NOMO-1 (cell line): ENCODE measurements around the gene RD3L.
"Not testable (repeated sequence)": the region's sequence is repeated elsewhere in the genome, so short reads cannot be mapped to it uniquely, and the experiment has no call there.

Experiments used
- DNase-seq, 2 experiments: peaks; one replicate each; lab custom pipeline; 2025; ENCODE audit not compliant: unreplicated experiment in 2 of 2; lab: John Stamatoyannopoulos, UW

Gene RD3L

GRCh38 chr14:103928011-103928890 lies 14.1 kb downstream of the RD3L start, which contains the start of gene TDRD9:
Gene TDRD9, plus strand, starts transcription at chr14:103928456. Its CDS starts 54 bp downstream, at chr14:103928510.
- DNase-seq = no peak

DNA sequence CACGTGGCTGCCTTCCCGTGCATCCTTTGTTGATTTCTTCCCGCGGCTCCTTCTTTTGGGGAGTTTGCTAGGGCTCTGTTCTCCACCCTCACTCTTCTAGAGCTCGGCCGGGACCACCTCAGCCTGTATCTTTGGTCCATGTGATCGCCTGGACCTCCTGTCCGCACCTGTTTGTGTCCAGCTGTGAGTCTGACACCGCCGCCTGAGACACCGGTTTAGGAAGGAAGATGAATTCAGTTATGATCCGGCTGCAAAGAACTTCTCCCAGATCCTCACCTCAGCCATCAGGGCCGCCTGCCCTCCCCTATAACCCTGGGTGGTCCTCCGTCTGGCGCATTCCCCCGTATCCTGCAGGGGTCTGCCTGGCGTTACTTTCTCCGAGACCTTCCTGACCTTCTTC lies 14.8 kb downstream of the RD3L start:
- DNase-seq = no peak

GRCh38 chr14:103925316-103925715 lies 17.0 kb downstream of the RD3L start:
- DNase-seq = peak; percentile 18 to 24

- DNase-seq = no peak
Measured at GRCh38 chr14:103923863-103924262, 18.5 kb downstream of the RD3L start.

GRCh38 chr14:103921855-103922200 lies 20.5 kb downstream of the RD3L start:
- not testable (repeated sequence) for DNase-seq

- DNase-seq = peak; percentile 91 to 96
Measured at GRCh38 chr14:103920981-103921854, 21.1 kb downstream of the RD3L start.

DNA sequence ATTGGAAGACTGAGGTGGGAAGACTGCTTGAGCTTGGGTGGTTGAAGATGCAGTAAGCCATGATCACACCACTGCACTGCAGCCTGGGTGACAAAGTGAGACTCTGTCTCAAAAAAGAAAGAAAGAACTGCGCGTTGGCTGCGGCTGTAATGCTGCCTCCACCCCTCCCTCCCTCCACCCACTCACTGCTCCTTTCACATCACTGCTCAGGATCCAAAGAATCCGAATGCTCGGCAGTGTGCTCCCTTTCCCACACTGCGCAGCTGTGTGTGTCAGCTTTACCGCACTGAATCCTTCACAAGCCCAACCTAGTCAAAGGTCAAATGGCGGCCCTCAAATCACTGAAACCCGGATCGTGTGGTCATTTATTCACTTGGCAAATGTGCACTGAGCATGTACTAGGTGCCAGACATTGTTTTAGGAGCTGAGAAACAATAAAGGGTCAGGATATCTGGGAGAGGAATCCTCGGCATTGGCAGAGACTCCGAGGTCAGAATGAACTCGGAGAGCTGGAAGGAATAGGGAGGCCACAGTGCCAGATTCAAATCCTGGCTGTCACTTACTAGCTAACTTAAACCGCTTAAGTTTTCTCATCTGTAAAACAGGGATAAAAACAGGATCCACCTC lies 25.6 kb downstream of the RD3L start:
- no peak for DNase-seq

DNA sequence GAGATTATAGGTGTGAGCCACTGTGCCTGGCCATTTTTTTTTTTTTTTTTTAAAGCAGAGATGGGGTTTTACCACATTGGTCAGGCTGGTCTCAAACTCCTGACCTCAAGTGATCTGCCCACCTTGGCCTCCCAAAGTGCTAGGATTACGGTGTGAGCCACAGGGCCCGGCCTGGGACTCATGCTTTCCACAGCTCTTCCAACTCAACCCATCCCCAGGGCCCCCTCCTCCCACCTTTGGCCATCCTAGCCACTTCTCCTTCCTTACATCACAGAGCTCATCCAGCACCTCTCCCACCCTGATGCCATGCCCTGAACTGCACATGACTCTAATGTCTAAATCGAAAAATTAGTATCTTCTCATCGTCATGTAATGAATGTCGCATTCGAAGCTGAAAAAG lies 26.7 kb downstream of the RD3L start:
- DNase-seq = no peak

DNA sequence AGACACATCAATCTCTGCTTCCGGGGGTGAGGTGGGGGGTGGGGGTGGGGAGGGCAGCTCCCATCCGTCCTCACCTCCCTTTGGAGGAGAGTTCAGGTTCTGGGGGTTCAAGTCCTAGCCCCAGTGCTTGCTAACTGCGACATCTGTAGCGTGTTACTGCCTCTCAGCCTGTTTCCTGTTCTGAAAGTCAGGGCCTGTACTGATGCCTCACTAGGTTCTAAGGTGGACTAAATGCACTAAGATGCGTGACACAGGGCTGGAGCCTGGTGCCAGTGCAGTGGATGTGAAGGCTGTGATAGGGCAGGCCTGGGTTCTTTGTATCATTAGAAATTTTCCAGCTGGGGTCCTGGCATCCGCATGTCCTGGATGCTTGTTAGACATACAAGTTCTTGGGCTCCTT lies 31.3 kb downstream of the RD3L start:
- no peak for DNase-seq

DNA sequence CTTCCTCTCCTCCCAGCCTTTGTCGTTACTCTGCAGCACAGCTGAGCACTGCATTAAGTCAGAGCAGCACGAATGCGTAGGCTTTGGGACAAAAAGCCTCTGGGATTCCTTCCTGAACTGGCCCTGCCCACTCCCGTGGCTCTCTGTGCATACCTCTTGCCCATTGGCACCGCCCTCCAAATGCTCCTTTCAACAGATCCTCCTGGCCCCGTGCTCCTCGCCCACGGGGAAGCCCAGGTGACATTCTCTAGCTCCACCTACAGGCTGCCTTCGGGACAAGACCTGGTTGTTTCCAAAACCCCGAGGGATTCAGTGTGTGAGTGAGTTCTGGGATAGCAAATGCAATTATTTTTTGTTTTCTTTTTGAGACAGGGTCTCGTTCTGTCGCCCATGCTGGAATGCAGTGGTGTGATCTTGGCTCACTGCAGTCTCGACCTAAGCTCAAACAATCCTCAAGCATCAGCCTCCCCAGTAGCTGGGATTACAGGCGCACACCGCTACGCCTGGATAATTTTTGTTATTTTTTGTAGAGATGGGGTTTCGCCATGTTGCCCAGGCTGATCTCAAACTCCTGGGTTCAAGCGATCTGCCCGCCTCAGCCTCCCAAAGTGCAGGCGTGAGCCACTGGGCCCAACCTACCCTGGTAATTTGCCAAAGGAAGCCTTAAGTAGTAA lies 31.9 kb downstream of the RD3L start:
- DNase-seq = peak in 1 of 2 experiments; percentile 21

DNA sequence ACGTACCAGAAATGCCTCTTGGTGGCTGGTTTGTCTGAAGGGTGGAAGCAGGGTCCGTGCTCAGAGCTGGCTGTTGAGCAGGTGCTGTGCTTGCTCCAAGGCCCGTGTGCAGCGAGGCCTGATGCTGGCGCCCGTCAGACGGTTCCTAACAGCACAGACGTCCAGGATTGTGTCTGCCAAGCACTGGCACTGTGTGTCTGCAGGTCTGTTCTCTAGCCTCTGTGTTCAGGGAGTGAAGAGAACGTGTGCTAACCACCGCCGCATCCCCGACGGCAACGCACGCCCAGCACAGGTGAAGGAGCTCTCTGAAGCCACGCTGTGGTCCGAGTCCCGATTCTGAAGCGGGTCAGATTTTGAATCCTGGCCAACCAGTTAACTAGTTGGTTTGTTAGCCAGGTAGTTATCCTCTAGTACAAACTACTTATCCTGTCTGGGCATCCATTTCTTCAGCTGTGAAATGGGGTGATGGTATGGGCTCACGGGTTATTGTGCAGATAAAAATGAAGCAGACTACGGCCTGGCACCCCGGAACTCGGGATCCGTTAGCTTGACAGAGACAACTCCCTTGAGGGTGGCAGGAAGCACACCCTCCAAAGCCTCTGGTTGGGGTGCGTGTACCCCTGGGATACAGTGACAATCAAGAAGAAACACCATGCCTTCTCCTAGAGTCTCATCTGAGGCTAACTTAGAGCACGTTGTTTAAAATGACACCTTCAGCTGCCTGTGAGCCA lies 32.6 kb downstream of the RD3L start:
- DNase-seq = no peak

DNA sequence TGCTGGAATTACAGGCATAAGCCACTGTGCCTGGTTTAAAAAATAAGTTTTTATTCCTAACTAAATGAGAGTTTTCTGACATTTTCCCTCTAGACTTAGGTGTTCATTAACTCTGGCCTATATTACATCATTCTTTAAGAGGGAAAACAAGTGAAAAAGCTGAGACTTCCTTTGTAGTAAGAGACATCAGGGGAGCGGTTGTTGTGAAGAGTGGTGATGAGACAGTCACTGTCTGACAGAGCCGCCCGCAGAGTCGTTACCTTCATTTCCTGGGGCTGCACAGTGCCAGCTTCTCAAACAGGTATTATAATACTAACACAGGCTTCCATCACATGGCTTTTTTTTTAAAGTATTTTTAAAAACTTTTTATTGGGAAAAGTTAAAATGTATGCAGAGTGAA lies 33.7 kb downstream of the RD3L start:
- DNase-seq = no peak

- DNase-seq = no peak
Measured at GRCh38 chr14:103905842-103906456, 36.4 kb downstream of the RD3L start.

DNA sequence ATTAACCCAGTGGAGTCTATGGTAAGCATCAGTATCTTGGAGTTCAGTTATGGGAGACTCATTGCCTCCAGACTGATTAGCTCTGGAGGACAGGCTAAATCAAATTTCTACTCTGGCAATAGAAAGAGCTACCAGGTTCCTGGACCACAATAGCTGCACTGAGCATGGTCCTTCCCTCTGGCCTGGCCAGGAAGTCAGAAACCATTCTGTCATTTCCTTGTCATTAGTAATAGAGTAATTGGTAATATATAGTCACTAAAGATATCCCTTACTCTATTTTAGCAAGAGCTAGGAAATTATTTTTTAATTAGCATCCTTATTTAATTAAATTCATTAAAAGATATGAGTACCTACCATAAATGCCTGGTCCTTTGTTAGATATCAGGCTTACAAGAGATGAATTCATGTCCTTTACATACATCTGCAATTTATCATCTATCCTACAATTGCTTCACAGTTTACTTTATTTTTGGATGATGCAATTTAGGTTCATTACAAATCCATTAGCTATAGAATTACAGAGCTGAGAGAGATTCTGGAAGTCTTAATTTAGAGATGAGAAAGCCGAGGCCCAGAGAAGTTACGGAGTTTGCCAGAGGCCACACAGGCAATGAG lies 37.7 kb downstream of the RD3L start:
- DNase-seq = no peak

GRCh38 chr14:103899833-103900232 lies 42.5 kb downstream of the RD3L start:
- DNase-seq = no peak

DNA sequence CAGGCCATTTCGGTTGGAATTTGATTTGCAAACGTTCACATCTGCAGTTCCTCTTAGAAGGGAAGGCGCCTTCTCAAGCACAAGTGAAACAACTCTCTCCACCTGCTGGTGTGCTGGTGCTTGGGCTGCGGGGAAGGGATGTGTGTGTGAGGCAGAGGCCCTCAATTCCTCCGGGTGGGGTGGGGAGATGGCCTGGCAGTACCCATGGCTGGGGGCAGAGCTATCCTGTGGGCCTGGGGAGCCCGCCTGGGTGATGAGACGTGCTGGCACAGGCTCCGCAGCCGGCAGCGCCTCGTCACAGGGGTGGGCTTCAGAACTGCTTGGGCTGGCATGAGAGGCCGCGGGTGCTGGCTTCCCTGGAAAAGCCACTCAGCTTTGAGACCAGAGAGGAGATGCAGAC lies 43.0 kb downstream of the RD3L start:
- no peak for DNase-seq

- DNase-seq = no peak
Measured at GRCh38 chr14:103898711-103899110, 43.6 kb downstream of the RD3L start.

DNA sequence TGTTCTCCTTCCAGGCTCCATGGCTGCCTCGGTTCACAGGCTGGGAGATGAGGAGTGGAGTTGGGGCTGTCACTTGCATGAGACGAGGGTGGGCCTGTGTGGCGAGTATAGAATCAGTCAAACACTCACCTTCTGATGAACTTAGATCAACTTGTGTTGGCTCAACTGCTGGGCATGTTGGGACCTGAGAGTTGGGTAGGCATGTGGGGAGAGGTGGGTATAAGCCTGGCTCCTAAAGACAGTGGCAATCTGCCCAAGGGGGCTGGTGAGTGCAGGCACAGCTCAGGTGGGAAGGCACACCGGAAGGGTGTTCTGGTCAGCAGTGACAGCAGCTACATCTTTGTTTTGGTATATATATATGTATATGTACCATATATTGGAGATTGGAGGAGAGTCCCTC lies 44.1 kb downstream of the RD3L start:
- DNase-seq = no peak
